GM23338 (cell line): ENCODE data around the gene CACNA1D. TPM values are rescaled to one million over a fixed set of nuclear protein-coding genes. Genes with fewer than 3 reads are reported as not detected.
A peak's percentile ranks its signal among the peaks of the same experiment; 100 is the strongest.

Experiments used
- ATAC-seq: fragments of 200-7000 bp; cut with Tn5 transposase; 3 replicates; pipeline ENCODE4 v1.9.1; 2020
- DNase-seq: peaks from one replicate; pipeline ENCODE4 v3.0.0-alpha.2; 2015; ENCODE audit warnings: low spot score
- H2AFZ ChIP-seq: fragments of 200-600 bp; sonication (generic); 2 replicates; pipeline ENCODE4 v1.8.0; 2016; ENCODE audit warnings: antibody characterized with exemption, mild to moderate bottlenecking, moderate library complexity
- H3F3A ChIP-seq: fragments of 200-600 bp; sonication (generic); replicated peaks from 2 replicates; pipeline ENCODE4 v1.8.0; 2017; ENCODE audit warnings: antibody characterized with exemption, mixed run types, low read depth
- H3K27ac ChIP-seq: fragments of 200-600 bp; sonication (generic); 2 replicates; pipeline ENCODE4 v1.6.1; 2016; ENCODE audit warnings: low read depth
- H3K27me3 ChIP-seq: fragments of 200-600 bp; sonication (generic); 2 replicates; pipeline ENCODE4 v1.8.0; 2016; ENCODE audit warnings: mild to moderate bottlenecking, mixed run types, moderate library complexity; ENCODE audit not compliant: insufficient read depth
- H3K36me3 ChIP-seq: fragments of 200-600 bp; sonication (generic); 2 replicates; pipeline ENCODE4 v1.8.0; 2016; ENCODE audit warnings: mild to moderate bottlenecking; ENCODE audit not compliant: insufficient read depth
- H3K4me1 ChIP-seq: fragments of 200-600 bp; sonication (generic); 2 replicates; pipeline ENCODE4 v1.8.0; 2016; ENCODE audit warnings: mild to moderate bottlenecking, moderate library complexity; ENCODE audit not compliant: insufficient read depth
- H3K4me2 ChIP-seq: fragments of 200-600 bp; sonication (generic); 2 replicates; pipeline ENCODE4 v1.7.1; 2017; ENCODE audit warnings: mixed run types
- H3K4me3 ChIP-seq: fragments of 200-600 bp; sonication (generic); 2 replicates; pipeline ENCODE4 v1.6.1; 2016; ENCODE audit warnings: mixed run types
- H3K79me2 ChIP-seq: fragments of 200-600 bp; sonication (generic); replicated peaks from 2 replicates; pipeline ENCODE4 v1.8.0; 2017; ENCODE audit warnings: mild to moderate bottlenecking; ENCODE audit not compliant: insufficient read depth
- H3K9me2 ChIP-seq: fragments of 200-600 bp; sonication (generic); 2 replicates; pipeline ENCODE4 v1.8.0; 2017; ENCODE audit not compliant: insufficient read depth
- H4K20me1 ChIP-seq: fragments of 200-600 bp; sonication (generic); replicated peaks from 2 replicates; pipeline ENCODE4 v1.8.0; 2017; ENCODE audit warnings: mild to moderate bottlenecking; ENCODE audit not compliant: insufficient read depth
- H3K27ac Mint-ChIP-seq: 2 replicates; pipeline ENCODE4 v1.8.0; 2020; ENCODE audit warnings: inconsistent platforms, mild to moderate bottlenecking, moderate library complexity, mixed read lengths
- H3K27me3 Mint-ChIP-seq: 3 replicates; pipeline ENCODE4 v1.8.0; 2022; ENCODE audit warnings: low read depth, mild to moderate bottlenecking, moderate library complexity, mixed read lengths, inconsistent platforms; ENCODE audit not compliant: insufficient read depth, poor library complexity
- H3K36me3 Mint-ChIP-seq: 3 replicates; pipeline ENCODE4 v1.8.0; 2021; ENCODE audit warnings: low read depth, mild to moderate bottlenecking, inconsistent platforms, moderate library complexity, mixed read lengths
- H3K4me1 Mint-ChIP-seq: 3 replicates; pipeline ENCODE4 v1.8.0; 2020; ENCODE audit warnings: mild to moderate bottlenecking, inconsistent platforms, mixed read lengths
- H3K4me3 Mint-ChIP-seq: 3 replicates; pipeline ENCODE4 v1.8.0; 2021; ENCODE audit warnings: moderate library complexity, mild to moderate bottlenecking, inconsistent platforms, mixed read lengths
- H3K9me3 Mint-ChIP-seq: 3 replicates; pipeline ENCODE4 v1.8.0; 2020; ENCODE audit warnings: moderate library complexity, mild to moderate bottlenecking, inconsistent platforms, mixed read lengths
- CREB1 ChIP-seq: fragments of 250-450 bp; sonication (Bioruptor Pico); IDR thresholded peaks from 2 replicates; pipeline ENCODE4 v1.5.0; 2020; ENCODE audit warnings: low read depth, mild to moderate bottlenecking, moderate library complexity
- EZH2 ChIP-seq: fragments of 200-600 bp; sonication (generic); IDR thresholded peaks from one replicate; pipeline ENCODE4 v1.8.0; 2017; ENCODE audit warnings: antibody characterized with exemption, mild to moderate bottlenecking, low read depth; ENCODE audit not compliant: unreplicated experiment
- EZH2phosphoT487 ChIP-seq: fragments of 200-600 bp; sonication (generic); IDR thresholded peaks from one replicate; pipeline ENCODE4 v1.8.1; 2018; ENCODE audit warnings: antibody characterized with exemption; ENCODE audit not compliant: unreplicated experiment
- NANOG ChIP-seq: IDR thresholded peaks from 2 replicates; pipeline ENCODE4 v1.6.1; 2016; ENCODE audit warnings: antibody characterized with exemption, borderline replicate concordance
- STAT1 ChIP-seq: IDR thresholded peaks from one replicate; pipeline ENCODE4 v1.6.1; 2016; ENCODE audit warnings: antibody characterized with exemption; ENCODE audit not compliant: unreplicated experiment
- ZNF114 ChIP-seq: fragments of 250-450 bp; sonication (Bioruptor Pico); IDR thresholded peaks from 2 replicates; pipeline ENCODE4 v1.5.0; 2020; ENCODE audit warnings: mild to moderate bottlenecking, moderate library complexity
- ZNF331 ChIP-seq: fragments of 250-450 bp; sonication (Bioruptor Pico); IDR thresholded peaks from 2 replicates; pipeline ENCODE4 v1.5.0; 2020; ENCODE audit warnings: low read depth, mild to moderate bottlenecking, moderate library complexity
- polyA plus RNA-seq: library from polyadenylated mRNA; unstranded; fragments of >200 nt; fragmentation: Nextera tagmentation; extraction: Ambion mirVana; gene quantifications from 2 replicates; pipeline ENCODE4 v1.2.1, GENCODE V29; 2016
- total RNA-seq: library from RNA; depleted of rRNA; stranded (reverse); fragments of >200 nt; shearing (Covaris generic); gene quantifications from 2 replicates; pipeline ENCODE4 v1.2.3, GENCODE V29; 2014
- TF ChIP-seq, protein P1 (sequence below): IDR thresholded peaks from 2 replicates; pipeline ENCODE4 v1.6.1; 2016; ENCODE audit warnings: antibody characterized with exemption
- TF ChIP-seq, protein P2 (sequence below): fragments of 250-450 bp; sonication (Bioruptor Pico); IDR thresholded peaks from 2 replicates; pipeline ENCODE4 v1.5.0; 2020; ENCODE audit warnings: mild to moderate bottlenecking, moderate library complexity
- TF ChIP-seq, protein P3 (sequence below), 2 experiments: fragments of 200-600 bp in 1 of 2; sonication (generic) in 1 of 2; conservative IDR thresholded peaks; 2 replicates each; pipeline versions ENCODE4 v1.5.1 to v1.6.1; 2016 to 2017; ENCODE audit warnings: antibody characterized with exemption in 2 of 2, low read depth in 2 of 2, mild to moderate bottlenecking in 2 of 2, moderate library complexity in 1 of 2

Gene CACNA1D
- total and polyA plus RNA-seq, 2 experiments from 2014 or later, result 1.7 to 1.8 TPM

DNA sequence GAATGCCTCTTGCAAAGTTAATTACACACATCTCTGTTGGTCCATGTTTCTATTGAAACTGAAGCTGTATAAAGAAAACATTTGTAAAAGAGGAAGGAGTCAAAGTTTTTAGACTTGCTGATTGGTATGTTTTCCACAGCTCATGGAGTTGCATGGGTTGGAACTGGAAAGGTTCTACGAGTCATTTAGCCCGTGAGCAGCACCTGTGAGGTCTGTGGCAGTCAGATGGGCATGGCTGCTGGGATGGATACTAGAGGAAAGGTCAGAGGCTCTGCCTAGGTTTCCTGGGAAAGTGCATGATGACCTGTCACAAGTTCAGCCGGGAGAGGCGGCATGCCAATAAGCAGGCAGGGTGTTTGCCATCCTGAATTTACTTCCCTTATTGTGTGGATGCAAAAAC lies 155.4 kb downstream of the CACNA1D start:
- no peaks in the 10 kb centered on the region for H3K9me2 ChIP-seq
- no peaks in the 10 kb centered on the region for H3K27me3 ChIP-seq
- Mint-ChIP-seq H3K4me1 (no peaks in the 10 kb centered on the region), H3K9me3 (peaks cover 10% of the 10 kb centered on the region), H3K36me3 (peaks cover 4% of the 10 kb centered on the region; the same call in 2 of the 3 replicates), H3K27ac (0 out of 2 replicates have a peak overlapping the region, but pooled peaks have one; percentile 9), H3K27me3 (peaks cover 3% of the 10 kb centered on the region), H3K4me3 (no peak overlapping the region)
- TF ChIP-seq ZNF114 (no peak), EZH2 (no peak), STAT1 (no peak), CREB1 (no peak), NANOG (no peak), ZNF331 (no peak), EZH2phosphoT487 (no peak)
- TF ChIP-seq, protein P1, sequence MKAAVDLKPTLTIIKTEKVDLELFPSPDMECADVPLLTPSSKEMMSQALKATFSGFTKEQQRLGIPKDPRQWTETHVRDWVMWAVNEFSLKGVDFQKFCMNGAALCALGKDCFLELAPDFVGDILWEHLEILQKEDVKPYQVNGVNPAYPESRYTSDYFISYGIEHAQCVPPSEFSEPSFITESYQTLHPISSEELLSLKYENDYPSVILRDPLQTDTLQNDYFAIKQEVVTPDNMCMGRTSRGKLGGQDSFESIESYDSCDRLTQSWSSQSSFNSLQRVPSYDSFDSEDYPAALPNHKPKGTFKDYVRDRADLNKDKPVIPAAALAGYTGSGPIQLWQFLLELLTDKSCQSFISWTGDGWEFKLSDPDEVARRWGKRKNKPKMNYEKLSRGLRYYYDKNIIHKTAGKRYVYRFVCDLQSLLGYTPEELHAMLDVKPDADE, result no peak
- TF ChIP-seq, protein P2, sequence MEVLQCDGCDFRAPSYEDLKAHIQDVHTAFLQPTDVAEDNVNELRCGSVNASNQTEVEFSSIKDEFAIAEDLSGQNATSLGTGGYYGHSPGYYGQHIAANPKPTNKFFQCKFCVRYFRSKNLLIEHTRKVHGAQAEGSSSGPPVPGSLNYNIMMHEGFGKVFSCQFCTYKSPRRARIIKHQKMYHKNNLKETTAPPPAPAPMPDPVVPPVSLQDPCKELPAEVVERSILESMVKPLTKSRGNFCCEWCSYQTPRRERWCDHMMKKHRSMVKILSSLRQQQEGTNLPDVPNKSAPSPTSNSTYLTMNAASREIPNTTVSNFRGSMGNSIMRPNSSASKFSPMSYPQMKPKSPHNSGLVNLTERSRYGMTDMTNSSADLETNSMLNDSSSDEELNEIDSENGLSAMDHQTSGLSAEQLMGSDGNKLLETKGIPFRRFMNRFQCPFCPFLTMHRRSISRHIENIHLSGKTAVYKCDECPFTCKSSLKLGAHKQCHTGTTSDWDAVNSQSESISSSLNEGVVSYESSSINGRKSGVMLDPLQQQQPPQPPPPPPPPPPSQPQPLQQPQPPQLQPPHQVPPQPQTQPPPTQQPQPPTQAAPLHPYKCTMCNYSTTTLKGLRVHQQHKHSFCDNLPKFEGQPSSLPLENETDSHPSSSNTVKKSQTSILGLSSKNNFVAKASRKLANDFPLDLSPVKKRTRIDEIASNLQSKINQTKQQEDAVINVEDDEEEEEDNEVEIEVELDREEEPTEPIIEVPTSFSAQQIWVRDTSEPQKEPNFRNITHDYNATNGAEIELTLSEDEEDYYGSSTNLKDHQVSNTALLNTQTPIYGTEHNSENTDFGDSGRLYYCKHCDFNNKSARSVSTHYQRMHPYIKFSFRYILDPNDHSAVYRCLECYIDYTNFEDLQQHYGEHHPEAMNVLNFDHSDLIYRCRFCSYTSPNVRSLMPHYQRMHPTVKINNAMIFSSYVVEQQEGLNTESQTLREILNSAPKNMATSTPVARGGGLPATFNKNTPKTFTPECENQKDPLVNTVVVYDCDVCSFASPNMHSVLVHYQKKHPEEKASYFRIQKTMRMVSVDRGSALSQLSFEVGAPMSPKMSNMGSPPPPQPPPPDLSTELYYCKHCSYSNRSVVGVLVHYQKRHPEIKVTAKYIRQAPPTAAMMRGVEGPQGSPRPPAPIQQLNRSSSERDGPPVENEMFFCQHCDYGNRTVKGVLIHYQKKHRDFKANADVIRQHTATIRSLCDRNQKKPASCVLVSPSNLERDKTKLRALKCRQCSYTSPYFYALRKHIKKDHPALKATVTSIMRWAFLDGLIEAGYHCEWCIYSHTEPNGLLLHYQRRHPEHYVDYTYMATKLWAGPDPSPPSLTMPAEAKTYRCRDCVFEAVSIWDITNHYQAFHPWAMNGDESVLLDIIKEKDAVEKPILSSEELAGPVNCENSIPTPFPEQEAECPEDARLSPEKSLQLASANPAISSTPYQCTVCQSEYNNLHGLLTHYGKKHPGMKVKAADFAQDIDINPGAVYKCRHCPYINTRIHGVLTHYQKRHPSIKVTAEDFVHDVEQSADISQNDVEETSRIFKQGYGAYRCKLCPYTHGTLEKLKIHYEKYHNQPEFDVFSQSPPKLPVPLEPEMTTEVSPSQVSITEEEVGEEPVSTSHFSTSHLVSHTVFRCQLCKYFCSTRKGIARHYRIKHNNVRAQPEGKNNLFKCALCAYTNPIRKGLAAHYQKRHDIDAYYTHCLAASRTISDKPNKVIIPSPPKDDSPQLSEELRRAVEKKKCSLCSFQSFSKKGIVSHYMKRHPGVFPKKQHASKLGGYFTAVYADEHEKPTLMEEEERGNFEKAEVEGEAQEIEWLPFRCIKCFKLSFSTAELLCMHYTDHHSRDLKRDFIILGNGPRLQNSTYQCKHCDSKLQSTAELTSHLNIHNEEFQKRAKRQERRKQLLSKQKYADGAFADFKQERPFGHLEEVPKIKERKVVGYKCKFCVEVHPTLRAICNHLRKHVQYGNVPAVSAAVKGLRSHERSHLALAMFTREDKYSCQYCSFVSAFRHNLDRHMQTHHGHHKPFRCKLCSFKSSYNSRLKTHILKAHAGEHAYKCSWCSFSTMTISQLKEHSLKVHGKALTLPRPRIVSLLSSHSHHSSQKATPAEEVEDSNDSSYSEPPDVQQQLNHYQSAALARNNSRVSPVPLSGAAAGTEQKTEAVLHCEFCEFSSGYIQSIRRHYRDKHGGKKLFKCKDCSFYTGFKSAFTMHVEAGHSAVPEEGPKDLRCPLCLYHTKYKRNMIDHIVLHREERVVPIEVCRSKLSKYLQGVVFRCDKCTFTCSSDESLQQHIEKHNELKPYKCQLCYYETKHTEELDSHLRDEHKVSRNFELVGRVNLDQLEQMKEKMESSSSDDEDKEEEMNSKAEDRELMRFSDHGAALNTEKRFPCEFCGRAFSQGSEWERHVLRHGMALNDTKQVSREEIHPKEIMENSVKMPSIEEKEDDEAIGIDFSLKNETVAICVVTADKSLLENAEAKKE (CRISPR knock-in tag), result no peak
- TF ChIP-seq, protein P3, sequence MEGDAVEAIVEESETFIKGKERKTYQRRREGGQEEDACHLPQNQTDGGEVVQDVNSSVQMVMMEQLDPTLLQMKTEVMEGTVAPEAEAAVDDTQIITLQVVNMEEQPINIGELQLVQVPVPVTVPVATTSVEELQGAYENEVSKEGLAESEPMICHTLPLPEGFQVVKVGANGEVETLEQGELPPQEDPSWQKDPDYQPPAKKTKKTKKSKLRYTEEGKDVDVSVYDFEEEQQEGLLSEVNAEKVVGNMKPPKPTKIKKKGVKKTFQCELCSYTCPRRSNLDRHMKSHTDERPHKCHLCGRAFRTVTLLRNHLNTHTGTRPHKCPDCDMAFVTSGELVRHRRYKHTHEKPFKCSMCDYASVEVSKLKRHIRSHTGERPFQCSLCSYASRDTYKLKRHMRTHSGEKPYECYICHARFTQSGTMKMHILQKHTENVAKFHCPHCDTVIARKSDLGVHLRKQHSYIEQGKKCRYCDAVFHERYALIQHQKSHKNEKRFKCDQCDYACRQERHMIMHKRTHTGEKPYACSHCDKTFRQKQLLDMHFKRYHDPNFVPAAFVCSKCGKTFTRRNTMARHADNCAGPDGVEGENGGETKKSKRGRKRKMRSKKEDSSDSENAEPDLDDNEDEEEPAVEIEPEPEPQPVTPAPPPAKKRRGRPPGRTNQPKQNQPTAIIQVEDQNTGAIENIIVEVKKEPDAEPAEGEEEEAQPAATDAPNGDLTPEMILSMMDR (conservative IDR thresholded peaks at IDR 0.05; ENCODE audit: low read depth in 2 of 2), result no peak
- H3K4me2 ChIP-seq, result no peak overlapping the region
- no peak overlapping the region for H3K4me3 ChIP-seq
- H3K27ac ChIP-seq, result no peak overlapping the region
- ATAC-seq, result no peak
- no peaks in the 10 kb centered on the region for H3K36me3 ChIP-seq
- H3K79me2 ChIP-seq, result no peaks in the 10 kb centered on the region
- H2AFZ ChIP-seq, result no peak overlapping the region
- H3F3A ChIP-seq, result no peaks in the 10 kb centered on the region
- no peaks in the 10 kb centered on the region for H4K20me1 ChIP-seq
- DNase-seq, result no peak
- no peaks in the 10 kb centered on the region for H3K4me1 ChIP-seq
